HG03066 (cell line): ENCODE data around the gene TUBGCP6.

Experiments used
- ATAC-seq: cut with Tn5 transposase; IDR thresholded peaks from one replicate; pipeline ENCODE4 v1.9.1; 2021; ENCODE audit warnings: low read depth; ENCODE audit not compliant: unreplicated experiment

TUBGCP6 gene

DNA sequence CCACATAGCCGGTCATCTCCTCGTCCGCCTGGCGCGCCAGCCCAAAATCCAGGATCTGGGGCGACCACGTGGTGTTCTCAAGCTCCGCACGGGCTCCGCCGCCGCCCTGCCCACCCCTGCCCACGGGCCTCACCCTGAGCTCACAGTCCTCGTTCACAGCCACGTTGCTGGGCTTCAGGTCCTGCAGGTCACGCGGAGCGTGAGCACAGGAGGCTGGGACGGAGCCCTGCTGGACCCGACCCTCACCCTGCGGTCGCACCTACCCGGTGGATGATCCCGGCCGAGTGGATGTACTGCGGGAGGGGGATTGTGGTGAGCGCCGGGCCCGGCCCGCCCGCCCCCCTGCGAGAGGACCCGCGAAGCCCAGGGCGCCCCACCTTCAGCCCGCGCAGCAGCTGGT lies 22.2 kb upstream of the TUBGCP6 start:
- no peak for ATAC-seq

DNA sequence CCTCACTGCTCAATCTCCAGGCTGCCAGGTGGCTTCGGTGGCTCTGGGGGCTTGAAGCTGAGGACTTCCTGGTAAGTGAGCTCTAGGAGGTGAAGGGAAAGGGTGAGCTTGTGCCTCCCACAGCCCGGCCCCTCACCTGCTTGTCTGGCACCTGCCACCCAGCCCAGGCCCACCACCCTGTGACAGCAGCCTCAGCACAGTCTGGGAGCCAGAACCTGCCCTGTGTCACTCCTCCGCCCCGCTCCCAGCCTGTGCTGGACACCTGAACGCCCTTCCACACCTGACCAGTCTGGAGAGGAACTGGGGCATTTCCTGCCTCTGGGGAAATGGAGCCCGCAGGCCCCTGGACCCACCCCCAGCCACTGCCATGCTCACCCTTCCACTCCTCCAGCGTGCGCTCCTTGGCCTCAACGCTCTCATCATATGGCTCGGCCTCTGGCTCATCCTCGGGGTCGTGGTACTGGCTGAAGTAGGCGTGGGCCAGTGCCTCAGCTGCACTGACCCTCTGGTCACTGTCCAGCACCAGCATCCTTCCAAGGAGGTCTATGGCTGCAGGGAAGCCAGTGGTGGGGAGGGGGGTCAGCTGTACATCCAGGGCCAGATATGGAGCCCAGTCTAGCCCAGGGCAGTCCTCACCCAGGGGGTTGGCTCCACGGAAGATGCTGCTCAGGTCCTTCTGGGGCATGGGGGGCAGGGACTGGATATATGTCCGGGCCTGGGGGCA lies 20.3 kb upstream of the TUBGCP6 start:
- ATAC-seq, result no peak

DNA sequence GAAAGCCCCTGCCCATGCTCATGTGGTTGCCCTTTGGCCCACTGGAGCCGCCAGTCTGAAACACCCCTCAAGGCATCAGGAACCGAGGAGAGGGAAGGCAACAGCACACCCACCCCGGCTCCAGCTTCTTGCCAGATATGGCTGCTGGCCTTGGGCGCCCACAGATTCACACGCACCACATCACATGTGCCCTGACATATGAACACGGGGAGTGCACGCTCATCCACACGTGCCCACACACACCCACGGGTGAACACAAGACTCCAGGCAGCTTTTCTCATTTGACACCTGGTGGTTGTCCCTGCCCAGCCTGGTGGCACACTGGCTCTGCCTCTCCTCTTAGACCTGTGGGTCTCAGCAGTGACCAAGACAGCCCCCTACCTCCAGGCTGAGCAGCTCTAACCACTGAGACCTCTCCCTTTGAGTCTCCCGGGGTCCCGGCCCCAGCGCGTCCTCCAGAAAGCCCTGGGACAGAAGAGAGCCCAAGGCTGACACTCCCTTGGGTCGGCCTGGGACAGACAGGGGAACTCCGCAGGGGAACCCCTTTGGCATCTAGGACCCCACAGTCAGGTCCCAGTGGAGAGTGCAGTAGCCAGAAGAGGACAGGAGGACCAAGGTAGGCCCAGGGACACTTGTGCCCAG lies 19.4 kb upstream of the TUBGCP6 start:
- ATAC-seq, result no peak

DNA sequence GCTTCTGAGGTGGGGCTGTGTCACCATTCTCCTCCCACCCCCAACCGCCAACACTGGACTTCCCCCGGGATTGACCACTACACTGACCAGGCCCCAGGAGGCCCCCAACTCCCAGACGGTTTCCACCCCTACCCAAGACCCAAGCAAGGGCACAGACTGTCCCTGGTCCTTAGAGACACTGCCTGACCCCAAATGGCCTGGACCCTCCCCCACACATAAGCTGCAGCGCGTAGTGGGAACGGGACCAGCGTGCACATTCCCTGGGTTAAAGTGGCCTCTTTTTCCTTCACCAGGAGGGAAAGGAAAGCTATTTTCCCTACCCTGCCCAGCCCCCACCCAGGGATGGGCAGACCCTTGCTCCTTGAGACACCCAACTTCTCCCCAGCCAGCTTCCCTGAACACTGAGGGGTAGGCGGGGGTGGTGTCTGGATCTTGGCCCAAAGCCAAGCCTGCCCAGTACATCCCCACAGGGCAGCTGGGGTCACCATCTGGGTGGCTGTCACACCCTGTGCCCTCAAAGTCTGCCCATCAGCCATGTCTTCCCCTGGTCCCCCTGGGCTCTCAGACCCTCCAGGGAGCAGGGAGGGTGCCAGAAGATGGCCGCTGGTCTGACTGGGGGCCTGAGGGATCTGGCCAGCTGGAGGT lies 18.3 kb upstream of the TUBGCP6 start:
- ATAC-seq, result no peak

- no peak for ATAC-seq
Measured at GRCh38 chr22:50262460-50262911, 17.7 kb upstream of the TUBGCP6 start.

DNA sequence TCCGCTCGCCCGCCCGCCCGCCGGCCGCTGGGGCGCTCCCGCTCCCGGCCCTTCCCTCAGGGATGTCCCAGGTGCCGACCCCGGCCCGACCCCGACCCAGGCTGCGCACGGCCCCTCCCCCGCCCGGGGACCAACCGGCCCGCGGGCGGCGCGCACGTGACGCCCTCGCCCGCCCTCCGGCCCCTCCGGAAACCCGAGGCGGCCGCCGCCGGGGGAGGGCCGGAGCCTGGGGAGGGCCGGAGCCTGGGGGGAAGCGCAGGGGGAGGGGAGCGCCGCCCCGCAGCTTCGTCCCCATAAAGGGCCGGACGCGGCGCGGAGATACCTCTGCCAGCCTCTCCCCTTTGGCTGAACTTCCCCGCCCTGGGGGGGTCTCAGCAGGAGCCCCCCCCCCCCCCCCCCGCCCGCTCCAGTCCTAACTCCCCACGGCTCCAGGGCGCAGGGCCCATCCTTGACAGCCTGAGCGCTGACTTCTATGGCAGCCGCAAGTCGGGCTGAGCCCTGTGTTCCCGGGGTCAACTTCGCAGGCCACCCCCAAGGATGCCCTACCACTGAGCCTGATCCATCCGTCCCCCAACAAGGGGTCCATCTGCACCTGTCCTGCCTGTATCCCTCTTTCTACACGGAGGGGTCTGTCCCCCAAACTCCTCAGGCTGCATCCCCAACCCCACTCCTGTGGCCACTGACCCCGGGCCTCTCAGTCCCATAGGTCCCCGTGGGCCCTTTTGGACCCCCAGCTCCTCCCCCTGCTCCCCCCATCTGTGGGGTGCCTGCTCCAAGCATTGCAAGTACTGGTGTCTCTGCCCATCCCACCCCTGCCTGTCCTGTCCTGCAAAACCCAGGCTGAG lies 17.0 kb upstream of the TUBGCP6 start, which contains the start of gene MAPK12:
MAPK12 (minus strand) TSS at position 69 of the 845 bp plus-strand sequence. CDS start 174 bp downstream, outside the sequence.
- no peak for ATAC-seq

- ATAC-seq, result no peak
Measured at GRCh38 chr22:50260801-50261614, 16.2 kb upstream of the TUBGCP6 start.

- ATAC-seq, result no peak
Measured at GRCh38 chr22:50260434-50260800, 15.6 kb upstream of the TUBGCP6 start.

DNA sequence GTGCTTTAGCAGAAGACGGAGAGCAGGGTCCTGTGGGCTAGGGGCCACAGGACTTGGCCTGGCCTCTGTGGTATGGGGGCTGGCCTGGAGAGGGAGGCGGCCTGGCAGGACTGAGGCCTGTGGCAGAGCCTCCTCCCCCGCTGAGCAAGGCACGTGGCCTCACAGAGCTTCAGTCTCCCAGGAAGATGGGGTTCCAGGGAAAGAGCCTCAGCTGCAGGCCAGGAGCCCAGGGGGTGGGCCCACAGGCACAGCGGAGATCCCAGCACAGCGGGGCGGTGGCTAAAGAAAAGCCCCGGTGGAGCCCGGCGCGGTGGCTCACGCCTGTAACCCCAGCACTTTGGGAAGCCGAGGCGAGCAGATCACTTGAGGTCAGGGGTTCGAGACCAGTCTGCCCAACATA lies 14.5 kb upstream of the TUBGCP6 start:
- ATAC-seq, result no peak

- ATAC-seq, result no peak
Measured at GRCh38 chr22:50258361-50259292, 13.8 kb upstream of the TUBGCP6 start.

- ATAC-seq, result no peak
Measured at GRCh38 chr22:50257451-50258360, 12.9 kb upstream of the TUBGCP6 start.

DNA sequence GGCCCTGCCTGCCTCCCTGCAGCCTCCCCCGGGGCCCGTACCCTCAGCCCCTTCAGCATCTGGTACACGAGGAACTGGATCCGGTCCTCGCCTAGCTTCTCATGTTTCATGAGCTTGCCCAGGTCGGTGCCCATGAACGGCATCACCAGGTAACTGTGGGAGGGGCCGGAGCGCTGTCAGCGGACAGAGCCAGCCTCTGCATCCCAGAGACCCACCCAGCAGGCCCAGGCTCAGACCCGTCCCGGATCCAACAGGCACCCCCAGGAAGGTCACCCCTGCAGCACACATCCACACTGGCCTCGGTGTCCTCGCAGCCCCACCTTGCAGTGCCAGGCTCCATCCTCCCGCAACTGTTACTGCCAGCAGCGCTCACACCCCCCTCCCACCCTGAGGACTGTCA lies 12.2 kb upstream of the TUBGCP6 start:
- ATAC-seq, result no peak

- no peak for ATAC-seq
Measured at GRCh38 chr22:50256258-50256862, 11.5 kb upstream of the TUBGCP6 start.

DNA sequence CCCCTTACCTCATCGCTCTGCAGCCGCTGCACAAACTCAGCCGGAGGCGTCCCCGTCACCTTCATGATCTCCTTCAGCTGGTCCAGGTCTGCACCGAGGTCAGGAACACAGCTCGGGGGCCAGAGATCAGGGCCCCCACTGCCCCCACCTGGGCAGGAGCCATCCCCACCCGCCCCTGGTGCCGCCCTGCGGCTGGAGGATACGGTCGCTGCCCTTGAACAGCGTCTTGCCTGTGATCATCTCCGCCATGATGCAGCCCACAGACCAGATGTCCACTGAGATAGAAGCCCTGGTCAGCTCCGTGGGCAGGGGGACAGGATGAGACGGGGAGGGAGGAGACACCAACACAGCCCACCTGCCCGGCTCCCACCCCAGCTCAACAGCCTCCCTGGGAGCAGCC lies 10.8 kb upstream of the TUBGCP6 start:
- ATAC-seq, result no peak

DNA sequence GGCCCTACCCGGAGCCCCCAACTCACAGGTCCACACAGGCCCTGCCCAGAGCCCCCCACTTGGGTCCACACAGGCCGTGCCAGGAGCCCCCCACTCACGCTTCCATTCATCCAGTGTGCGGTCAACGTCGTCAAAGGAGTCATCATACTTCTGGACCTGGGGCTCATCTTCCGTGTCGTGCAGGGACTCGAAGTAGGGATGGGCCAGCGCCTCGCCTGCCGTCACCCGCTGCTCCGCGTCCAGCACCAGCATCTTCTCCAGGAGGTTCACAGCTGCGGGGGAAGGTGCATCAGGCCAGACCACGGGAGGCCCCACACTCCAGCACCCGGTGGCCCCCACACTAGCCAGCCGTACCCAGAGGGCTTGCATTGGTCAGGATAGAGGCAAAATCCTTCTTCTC lies 10.3 kb upstream of the TUBGCP6 start:
- no peak for ATAC-seq

- ATAC-seq, result no peak
Measured at GRCh38 chr22:50253941-50254340, 9.1 kb upstream of the TUBGCP6 start.
